ENCODE measurements around the gene SYTL3. TPM values are rescaled to one million over a fixed set of nuclear protein-coding genes. Genes with fewer than 3 reads are reported as not detected.

Gene SYTL3
- total RNA-seq, 4 donors from 2014 or later, result 3.0 to 16.7 (median 6.7) TPM

- Histone ChIP-seq H3K27ac (peak overlapping the region in 1 of 4 donors; percentile 54), H3K4me3 (no peak overlapping the region), H3K9me3 (no peaks in the 10 kb centered on the region), H3K4me1 (peaks cover 6 to 20% of the 10 kb centered on the region in 2 donors), H3K36me3 (no peaks in the 10 kb centered on the region), H3K27me3 (no peaks in the 10 kb centered on the region)
- in situ Hi-C loops (cut with MboI; ENCODE audit: low sequenced_read_pairs in 4 of 4), result no loop called here
- ATAC-seq (no peak), DNase-seq (no peak)
- TF ChIP-seq CTCF (IDR thresholded peaks at IDR 0.05 in 4 of 5, conservative IDR thresholded peaks at IDR 0.05 in 1 of 5) (no peak), POLR2A (IDR thresholded peaks at IDR 0.05) (no peak)
- intact Hi-C loops (cut with DNase I; ENCODE audit: low total_unique reads), result no loop called here
Observed at GRCh38 chr6:158804207-158804606, 154.4 kb downstream of the SYTL3 start.

GRCh38 chr6:158805698-158806377 lies 156.0 kb downstream of the SYTL3 start:
- Histone ChIP-seq H3K9me3 (no peaks in the 10 kb centered on the region), H3K4me3 (no peak overlapping the region), H3K36me3 (no peaks in the 10 kb centered on the region), H3K27me3 (no peaks in the 10 kb centered on the region), H3K4me1 (peaks cover 4 to 20% of the 10 kb centered on the region in 2 donors), H3K27ac (no peak overlapping the region)
- ATAC-seq (no peak), DNase-seq (no peak)
- TF ChIP-seq POLR2A (IDR thresholded peaks at IDR 0.05) (no peak), CTCF (IDR thresholded peaks at IDR 0.05 in 4 of 5, conservative IDR thresholded peaks at IDR 0.05 in 1 of 5) (no peak)
- intact Hi-C loops (cut with DNase I; ENCODE audit: low total_unique reads) (no loop called here), in situ Hi-C loops (cut with MboI; ENCODE audit: low sequenced_read_pairs in 4 of 4) (no loop called here)

GRCh38 chr6:158807515-158808441 lies 157.9 kb downstream of the SYTL3 start:
- H3K4me3 ChIP-seq, result no peak overlapping the region
- TF ChIP-seq CTCF (IDR thresholded peaks at IDR 0.05 in 4 of 5, conservative IDR thresholded peaks at IDR 0.05 in 1 of 5) (no peak), POLR2A (IDR thresholded peaks at IDR 0.05) (no peak)
- H3K27ac ChIP-seq, result no peak overlapping the region

GRCh38 chr6:158808442-158808833 lies 158.6 kb downstream of the SYTL3 start:
- H3K27me3 ChIP-seq, result no peaks in the 10 kb centered on the region
- no peak overlapping the region for H3K4me3 ChIP-seq
- peaks cover 0 to 17% of the 10 kb centered on the region in 2 donors for H3K4me1 ChIP-seq
- no peak for TF ChIP-seq CTCF (IDR thresholded peaks at IDR 0.05 in 4 of 5, conservative IDR thresholded peaks at IDR 0.05 in 1 of 5)
- no peak for TF ChIP-seq POLR2A (IDR thresholded peaks at IDR 0.05)
- DNase-seq (no peak), ATAC-seq (no peak)
- in situ Hi-C loops (cut with MboI; ENCODE audit: low sequenced_read_pairs in 4 of 4), result no loop called here
- H3K9me3 ChIP-seq, result no peaks in the 10 kb centered on the region
- no peak overlapping the region for H3K27ac ChIP-seq
- intact Hi-C loops (cut with DNase I; ENCODE audit: low total_unique reads), result no loop called here
- no peaks in the 10 kb centered on the region for H3K36me3 ChIP-seq

More at GRCh38 chr6:158807515-158808441, 157.9 kb downstream of the SYTL3 start:
- no peaks in the 10 kb centered on the region for H3K36me3 ChIP-seq
- H3K27me3 ChIP-seq, result no peaks in the 10 kb centered on the region
- in situ Hi-C loops (cut with MboI; ENCODE audit: low sequenced_read_pairs in 4 of 4) (no loop called here), intact Hi-C loops (cut with DNase I; ENCODE audit: low total_unique reads) (no loop called here)
- DNase-seq (no peak), ATAC-seq (no peak)
- H3K4me1 ChIP-seq, result peaks cover 0 to 17% of the 10 kb centered on the region in 2 donors
- H3K9me3 ChIP-seq, result no peaks in the 10 kb centered on the region

Data from gastrocnemius medialis (tissue), 4 donors.